Lower lobe of right lung (tissue), 2 donors: Measurements from ENCODE around the gene CCDC88C. TPM values are rescaled to one million over a fixed set of nuclear protein-coding genes. Genes with fewer than 3 reads are reported as not detected.
A peak's percentile ranks its signal among the peaks of the same experiment; 100 is the strongest.

Experiments used
- ATAC-seq, 2 donors: fragments of 200-7000 bp; cut with Tn5 transposase; one replicate each; pipeline ENCODE4 v1.9.1; 2020 to 2022; ENCODE audit warnings: mild to moderate bottlenecking in 2 of 2, moderate library complexity in 2 of 2
- DNase-seq: peaks from one replicate; pipeline ENCODE4 v3.0.0-alpha.2; 2020
- H3K27ac ChIP-seq: fragments of 200-600 bp; one replicate; pipeline ENCODE4 v1.8.0; 2022
- H3K27me3 ChIP-seq: fragments of 200-600 bp; one replicate; pipeline ENCODE4 v1.8.0; 2022; ENCODE audit warnings: low read depth
- H3K36me3 ChIP-seq: fragments of 200-600 bp; one replicate; pipeline ENCODE4 v1.8.0; 2022; ENCODE audit warnings: mild to moderate bottlenecking
- H3K4me1 ChIP-seq: fragments of 200-600 bp; one replicate; pipeline ENCODE4 v1.8.0; 2022
- H3K4me3 ChIP-seq: fragments of 200-600 bp; one replicate; pipeline ENCODE4 v1.8.0; 2022; ENCODE audit warnings: mild to moderate bottlenecking
- H3K9me3 ChIP-seq: fragments of 200-600 bp; one replicate; pipeline ENCODE4 v1.8.0; 2022
- CTCF ChIP-seq: fragments of 200-600 bp; IDR thresholded peaks from one replicate; pipeline ENCODE4 v1.8.0; 2022; ENCODE audit warnings: antibody characterized with exemption, mild to moderate bottlenecking
- intact Hi-C: fragments of 100-400 bp; cut with DNase I; formaldehyde crosslinking; loops from one replicate; pipeline ENCODE4 v1.11.0; 2022
- total RNA-seq: library from RNA; stranded (reverse); fragmentation: NEBNext Ultra II Directional; extraction: Animal tissue kit (Norgen Biotek cat#: 25700); gene quantifications from one replicate; pipeline ENCODE4 v1.2.1, GENCODE V29; 2021
- donor health status: DM: no; HTN: yes; CAD: no; lungs with severe emphysema.

The CCDC88C gene
- total RNA-seq, 1 donor from 2014 or later = 45.8 TPM

- DNase-seq (no peak), ATAC-seq (no peak)
- Histone ChIP-seq H3K27ac (no peak overlapping the region), H3K4me1 (peaks cover 92% of the 10 kb centered on the region), H3K27me3 (no peaks in the 10 kb centered on the region), H3K4me3 (no peak overlapping the region), H3K9me3 (no peaks in the 10 kb centered on the region), H3K36me3 (no peaks in the 10 kb centered on the region)
- no peak for TF ChIP-seq CTCF
- intact Hi-C loops = no loop called here
Observed at GRCh38 chr14:91374287-91374878, 43.2 kb downstream of the CCDC88C start.

GRCh38 chr14:91373591-91374254 is 43.9 kb downstream of the CCDC88C start:
- TF ChIP-seq CTCF = no peak

DNA sequence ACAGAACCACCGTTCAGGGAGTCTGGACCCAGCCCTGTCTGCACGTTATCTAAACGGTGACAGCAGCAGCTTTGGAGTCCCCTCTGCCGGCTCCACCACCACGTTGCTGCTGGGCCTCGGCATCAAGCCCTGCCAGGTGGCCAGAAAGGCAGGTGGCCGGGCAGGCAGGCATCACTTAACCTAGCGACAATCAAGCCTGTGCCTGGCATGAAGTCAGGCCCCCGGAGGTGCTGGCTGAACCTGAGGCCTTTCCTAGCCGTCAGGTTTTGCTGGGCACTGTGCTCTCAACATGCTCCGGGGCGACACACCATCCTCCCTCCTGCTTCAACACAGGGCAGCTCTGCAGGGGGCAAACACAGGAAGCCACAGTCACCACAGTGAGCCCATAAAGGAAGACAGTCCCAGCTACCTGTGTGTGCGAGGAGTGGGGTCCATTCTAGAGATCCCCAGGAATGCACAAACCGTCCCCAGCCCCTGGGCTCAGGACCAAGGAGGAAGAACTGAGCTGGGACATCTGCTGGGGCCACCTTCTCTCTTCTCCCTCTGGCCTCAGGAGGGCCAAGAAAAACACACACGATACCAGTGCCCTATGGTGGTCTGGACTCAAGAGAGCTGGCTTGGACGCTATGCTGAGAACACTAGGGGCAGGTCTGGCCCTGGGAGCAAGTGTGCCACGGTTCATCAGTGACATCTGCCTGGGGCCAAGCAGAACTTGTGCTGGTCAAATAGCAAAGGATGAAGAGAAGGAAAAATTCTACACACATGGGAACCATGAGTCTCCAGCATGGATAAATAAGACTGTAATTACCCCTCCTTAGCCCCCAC is 44.7 kb downstream of the CCDC88C start:
- H3K27ac ChIP-seq = peak overlapping the region; percentile 10
- intact Hi-C loops = no loop called here
- H3K9me3 ChIP-seq = no peaks in the 10 kb centered on the region
- no peak for ATAC-seq
- no peaks in the 10 kb centered on the region for H3K36me3 ChIP-seq
- H3K27me3 ChIP-seq = no peaks in the 10 kb centered on the region
- DNase-seq = no peak
- peaks cover 92% of the 10 kb centered on the region for H3K4me1 ChIP-seq
- no peak for TF ChIP-seq CTCF
- no peak overlapping the region for H3K4me3 ChIP-seq

More at GRCh38 chr14:91373591-91374254, 43.9 kb downstream of the CCDC88C start:
- no peak for ATAC-seq
- H3K4me1 ChIP-seq = peaks cover 92% of the 10 kb centered on the region
- intact Hi-C loops = no loop called here
- H3K27me3 ChIP-seq = no peaks in the 10 kb centered on the region
- no peaks in the 10 kb centered on the region for H3K9me3 ChIP-seq
- no peaks in the 10 kb centered on the region for H3K36me3 ChIP-seq
- no peak for DNase-seq
- H3K4me3 ChIP-seq = no peak overlapping the region
- peak overlapping the region; percentile 29 for H3K27ac ChIP-seq

DNA sequence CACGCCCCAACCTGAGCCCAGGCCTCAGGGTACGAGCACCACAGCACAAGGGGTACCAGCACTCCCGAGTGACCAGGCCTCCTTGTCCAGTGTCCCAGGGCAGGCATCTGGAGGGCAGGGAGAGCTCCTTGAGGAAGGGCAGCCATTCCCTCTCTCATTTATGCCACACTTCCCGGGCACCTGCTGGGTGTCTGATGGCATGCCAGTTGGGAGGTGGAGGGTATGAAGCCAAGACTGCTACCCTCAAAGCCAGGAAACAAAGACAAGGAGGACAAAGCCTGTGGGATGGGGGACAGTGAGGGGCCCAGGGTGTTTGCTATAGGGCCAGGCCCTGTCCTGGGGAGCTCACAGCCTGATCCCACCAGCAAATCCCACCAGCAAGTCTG is 45.6 kb downstream of the CCDC88C start:
- intact Hi-C loops = no loop called here
- H3K36me3 ChIP-seq = no peaks in the 10 kb centered on the region
- peak overlapping the region; percentile 9 for H3K27ac ChIP-seq
- no peak overlapping the region for H3K4me3 ChIP-seq
- no peaks in the 10 kb centered on the region for H3K9me3 ChIP-seq
- TF ChIP-seq CTCF = no peak
- DNase-seq = no peak
- no peak for ATAC-seq
- H3K4me1 ChIP-seq = peaks cover 92% of the 10 kb centered on the region
- no peaks in the 10 kb centered on the region for H3K27me3 ChIP-seq

- no peaks in the 10 kb centered on the region for H3K36me3 ChIP-seq
- intact Hi-C loops = no loop called here
- no peak for TF ChIP-seq CTCF
- peaks cover 92% of the 10 kb centered on the region for H3K4me1 ChIP-seq
- ATAC-seq = no peak
- peak overlapping the region; percentile 9 for H3K27ac ChIP-seq
- DNase-seq = no peak
- no peak overlapping the region for H3K4me3 ChIP-seq
- H3K9me3 ChIP-seq = no peaks in the 10 kb centered on the region
- no peaks in the 10 kb centered on the region for H3K27me3 ChIP-seq
Observed at GRCh38 chr14:91371011-91371989, 46.3 kb downstream of the CCDC88C start.
